ENCODE measurements around the gene PHYHIPL.

Gene PHYHIPL

GRCh38 chr10:59289853-59290252 lies 113.4 kb downstream of the PHYHIPL start:
- DNase-seq (ENCODE audit: low read depth in 1 of 2, low spot score in 1 of 2): no peak

GRCh38 chr10:59290448-59290847 lies 114.0 kb downstream of the PHYHIPL start:
- DNase-seq (ENCODE audit: low read depth in 1 of 2, low spot score in 1 of 2): no peak
